Stomach (tissue), 9 donors: ENCODE data around the gene TSHZ2. TPM values are rescaled to one million over a fixed set of nuclear protein-coding genes. Genes with fewer than 3 reads are reported as not detected.
A peak's percentile ranks its signal among the peaks of the same experiment; 100 is the strongest.

Experiments
- DNase-seq, 2 donors: peaks; one replicate each; pipeline versions ENCODE4 v3.0.0 to v3.0.0-alpha.2; 2013 to 2019
- H3K27ac ChIP-seq, 5 donors: fragments of 200-600 bp in 4 of 5; sonication (generic) in 4 of 5; one replicate each; pipeline ENCODE4 v1.5.1; 2013 to 2019; ENCODE audit warnings: mild to moderate bottlenecking in 1 of 5, moderate library complexity in 1 of 5
- H3K27me3 ChIP-seq, 3 donors: fragments of 200-600 bp; sonication (generic); one replicate each; pipeline ENCODE4 v1.5.1; 2017 to 2019; ENCODE audit warnings: mixed run types in 1 of 3
- H3K36me3 ChIP-seq, 4 donors: fragments of 200-600 bp; sonication (generic); 1 replicate in 3 of 4; 2 replicates in 1 of 4; pipeline ENCODE4 v1.5.1; 2016 to 2019
- H3K4me1 ChIP-seq, 4 donors: fragments of 200-600 bp; sonication (generic); one replicate each; pipeline ENCODE4 v1.5.1; 2016 to 2019
- H3K4me3 ChIP-seq, 4 donors: fragments of 200-600 bp; sonication (generic) in 3 of 4; one replicate each; pipeline ENCODE4 v1.5.1; 2016 to 2019; ENCODE audit warnings: mild to moderate bottlenecking in 1 of 4
- H3K9me3 ChIP-seq, 4 donors: fragments of 200-600 bp; sonication (generic); one replicate each; pipeline ENCODE4 v1.5.1; 2016 to 2019
- EP300 ChIP-seq: sonication (generic); formaldehyde crosslinking; IDR thresholded peaks from one replicate; pipeline ENCODE4 v1.6.1; 2017; ENCODE audit warnings: antibody characterized with exemption
- POLR2A ChIP-seq, 4 donors: fragments of 450-650 bp; IDR thresholded peaks; one replicate each; pipeline ENCODE4 v1.6.1; 2016; ENCODE audit warnings: antibody characterized with exemption in 4 of 4, control low read depth in 2 of 4, mild to moderate bottlenecking in 1 of 4, moderate library complexity in 1 of 4
- POLR2AphosphoS5 ChIP-seq, 3 donors: sonication (generic); formaldehyde crosslinking; IDR thresholded peaks; one replicate each; pipeline ENCODE4 v1.6.1; 2016; ENCODE audit warnings: antibody characterized with exemption in 3 of 3
- WGBS, 5 donors: extraction: QIAGEN DNeasy Blood & Tissue Kit in 3 of 5; methylation state at CpG; one replicate each; pipeline versions ENCODE4 v1.1.5 to v1.1.7; 2013 to 2018; 5-methylcytosine and 5-hydroxymethylcytosine counted together
- intact Hi-C: fragments of 100-400 bp; cut with DNase I; formaldehyde crosslinking; loops from one replicate; pipeline ENCODE4 v1.15.1; 2023; ENCODE audit warnings: low total_unique reads
- polyA plus RNA-seq, 3 donors: library from polyadenylated mRNA; stranded (reverse); fragments of 200-250 nt; gene quantifications; one replicate each; pipeline ENCODE4 v1.2.3, GENCODE V29; 2013
- total RNA-seq, 5 donors: library from RNA; depleted of rRNA; stranded (reverse); fragments of >200 nt; gene quantifications; one replicate each; pipeline versions ENCODE4 v1.1.0 to v1.2.3, GENCODE V29; 2014 to 2016
- TF ChIP-seq, protein P1 (sequence below), 7 experiments: fragments of 450-650 bp in 4 of 7; fragments of 200-600 bp in 3 of 7; sonication (generic) in 3 of 7; IDR thresholded peaks; one replicate each; pipeline ENCODE4 v1.5.1; 2016 to 2019; ENCODE audit warnings: antibody characterized with exemption in 7 of 7, control low read depth in 2 of 7, mild to moderate bottlenecking in 1 of 7
- donor health status: healthy with polysubstance abuse.
- donor health status: Bipolar disorder and iron deficiency.
- donor health status: healthy.

Gene TSHZ2
- total and polyA plus RNA-seq, 8 donors = 2.9 to 20.5 (median 5.8) TPM

DNA sequence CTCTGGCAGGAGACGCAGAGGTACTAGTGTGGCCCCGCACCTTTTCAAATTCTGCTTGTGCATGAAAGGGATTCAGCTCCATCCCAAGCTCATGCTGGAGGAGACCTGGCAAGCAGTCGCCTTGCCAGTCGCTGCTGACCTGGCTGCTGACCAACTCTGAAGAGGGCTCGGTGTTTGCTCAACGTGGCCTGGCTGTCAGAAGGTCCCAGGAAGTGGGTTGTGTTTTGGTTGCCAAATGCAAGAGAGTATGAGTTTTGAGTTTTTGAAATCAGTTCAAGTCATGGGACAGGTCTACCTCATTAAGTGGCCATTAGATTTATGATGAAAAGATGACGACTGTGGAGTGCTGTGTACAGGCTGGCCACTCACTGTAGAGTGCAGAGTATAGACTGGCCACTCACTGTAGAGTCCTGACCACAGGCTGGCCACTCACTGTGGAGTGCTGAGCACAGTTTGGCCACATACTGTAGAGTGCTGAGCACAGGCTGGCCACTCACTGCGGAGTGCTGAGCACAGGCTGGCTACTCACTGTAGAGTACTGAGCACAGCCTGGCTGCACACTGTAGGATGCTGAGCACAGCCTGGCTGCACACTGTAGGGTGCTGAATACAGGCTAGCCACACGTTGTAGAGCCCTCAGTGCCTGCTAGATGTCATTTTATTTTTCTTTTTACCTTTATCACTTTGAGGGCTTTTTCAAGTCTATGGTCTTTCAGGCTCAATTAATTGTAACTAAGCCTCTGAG lies 427.6 kb downstream of the TSHZ2 start:
- WGBS, 5 donors = 42 to 64% (median 46%) methylated on average over 8 to 9 of the region's 9 CpGs
- Histone ChIP-seq H3K9me3 (no peaks in the 10 kb centered on the region), H3K4me3 (no peak overlapping the region), H3K27ac (no peak overlapping the region), H3K4me1 (peaks cover 0 to 6% (median 2%) of the 10 kb centered on the region in 4 donors), H3K27me3 (no peaks in the 10 kb centered on the region), H3K36me3 (no peaks in the 10 kb centered on the region)
- peak in 1 of 2 donors; percentile 36 for DNase-seq
- intact Hi-C loops = no loop called here
- TF ChIP-seq EP300 (no peak), POLR2AphosphoS5 (IDR thresholded peaks at IDR 0.05) (no peak), POLR2A (IDR thresholded peaks at IDR 0.05) (no peak)
- TF ChIP-seq, protein P1, sequence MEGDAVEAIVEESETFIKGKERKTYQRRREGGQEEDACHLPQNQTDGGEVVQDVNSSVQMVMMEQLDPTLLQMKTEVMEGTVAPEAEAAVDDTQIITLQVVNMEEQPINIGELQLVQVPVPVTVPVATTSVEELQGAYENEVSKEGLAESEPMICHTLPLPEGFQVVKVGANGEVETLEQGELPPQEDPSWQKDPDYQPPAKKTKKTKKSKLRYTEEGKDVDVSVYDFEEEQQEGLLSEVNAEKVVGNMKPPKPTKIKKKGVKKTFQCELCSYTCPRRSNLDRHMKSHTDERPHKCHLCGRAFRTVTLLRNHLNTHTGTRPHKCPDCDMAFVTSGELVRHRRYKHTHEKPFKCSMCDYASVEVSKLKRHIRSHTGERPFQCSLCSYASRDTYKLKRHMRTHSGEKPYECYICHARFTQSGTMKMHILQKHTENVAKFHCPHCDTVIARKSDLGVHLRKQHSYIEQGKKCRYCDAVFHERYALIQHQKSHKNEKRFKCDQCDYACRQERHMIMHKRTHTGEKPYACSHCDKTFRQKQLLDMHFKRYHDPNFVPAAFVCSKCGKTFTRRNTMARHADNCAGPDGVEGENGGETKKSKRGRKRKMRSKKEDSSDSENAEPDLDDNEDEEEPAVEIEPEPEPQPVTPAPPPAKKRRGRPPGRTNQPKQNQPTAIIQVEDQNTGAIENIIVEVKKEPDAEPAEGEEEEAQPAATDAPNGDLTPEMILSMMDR (IDR thresholded peaks at IDR 0.05) = no peak

DNA sequence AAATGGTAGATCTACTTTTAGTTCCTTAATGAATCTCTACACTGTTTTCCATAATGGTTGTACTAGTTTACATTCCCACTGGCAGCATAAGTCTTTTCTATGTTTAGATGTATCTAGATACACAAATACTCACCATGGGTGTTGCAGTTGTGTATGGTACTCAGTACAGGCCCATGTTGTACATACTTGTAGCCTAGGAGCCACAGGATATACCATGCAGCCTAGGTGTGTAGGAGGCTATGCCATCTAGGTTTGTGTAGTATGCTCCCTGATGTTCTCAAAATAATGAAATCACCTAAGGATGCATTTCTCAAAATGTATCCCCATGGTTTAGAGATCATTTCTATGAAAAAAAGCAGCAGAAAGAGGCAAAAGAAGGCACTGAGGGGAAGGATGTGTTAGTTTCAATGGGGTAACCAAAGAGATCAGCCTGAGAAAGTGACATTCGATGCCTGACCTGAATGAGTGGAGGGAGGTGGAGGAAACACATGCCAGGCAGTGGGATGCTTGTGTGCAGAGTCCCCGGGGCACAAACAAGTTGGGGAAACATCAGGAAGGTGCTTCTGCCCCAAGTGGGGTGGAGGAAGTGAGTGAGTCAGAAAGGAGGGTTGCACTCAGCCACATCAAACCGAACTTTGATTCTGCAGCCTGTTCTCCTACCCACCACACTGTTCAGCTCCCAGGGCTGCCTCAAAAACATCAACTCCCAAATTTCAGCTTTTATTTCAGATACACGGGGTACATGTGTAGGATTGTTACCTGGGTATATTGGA lies 430.3 kb downstream of the TSHZ2 start:
- TF ChIP-seq EP300 (no peak), POLR2A (IDR thresholded peaks at IDR 0.05) (no peak), POLR2AphosphoS5 (IDR thresholded peaks at IDR 0.05) (no peak)
- TF ChIP-seq, protein P1 (IDR thresholded peaks at IDR 0.05) = no peak
- H3K27me3 ChIP-seq = no peaks in the 10 kb centered on the region
- no peak overlapping the region for H3K4me3 ChIP-seq
- no peak for DNase-seq
- no peaks in the 10 kb centered on the region for H3K9me3 ChIP-seq
- H3K36me3 ChIP-seq = no peaks in the 10 kb centered on the region
- no peak overlapping the region for H3K27ac ChIP-seq
- intact Hi-C loops = no loop called here
- no peaks in the 10 kb centered on the region for H3K4me1 ChIP-seq
- WGBS, 5 donors = 73 to 83% (median 75%) methylated on average over 4 of the region's 4 CpGs

DNA sequence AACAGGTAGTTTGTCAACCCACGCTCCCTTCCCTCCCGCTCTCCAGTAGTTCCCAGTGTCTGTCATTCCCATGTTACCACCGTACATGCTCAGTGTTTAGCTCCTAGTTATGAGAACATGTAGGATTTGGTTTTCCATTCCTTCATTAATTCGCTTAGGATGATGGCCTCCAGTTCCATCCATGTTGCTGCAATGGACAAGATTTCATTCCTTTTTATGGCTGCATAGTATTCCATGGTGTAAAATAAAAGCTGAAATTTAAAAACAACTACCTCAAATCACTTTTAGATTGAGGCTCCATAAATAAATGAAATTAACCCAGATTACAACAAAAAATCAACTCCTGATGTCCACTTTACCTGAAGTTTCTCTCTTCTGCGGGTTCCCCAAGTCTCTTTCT lies 430.9 kb downstream of the TSHZ2 start:
- Histone ChIP-seq H3K4me3 (no peak overlapping the region), H3K27ac (no peak overlapping the region), H3K4me1 (no peaks in the 10 kb centered on the region), H3K9me3 (no peaks in the 10 kb centered on the region), H3K36me3 (no peaks in the 10 kb centered on the region), H3K27me3 (no peaks in the 10 kb centered on the region)
- TF ChIP-seq POLR2A (IDR thresholded peaks at IDR 0.05) (no peak), POLR2AphosphoS5 (IDR thresholded peaks at IDR 0.05) (no peak), EP300 (no peak)
- TF ChIP-seq, protein P1 (IDR thresholded peaks at IDR 0.05) = no peak
- WGBS, 5 donors = 94 to 98% (median 97%) methylated on average over 5 of the region's 5 CpGs
- intact Hi-C loops = no loop called here
- DNase-seq = no peak

DNA sequence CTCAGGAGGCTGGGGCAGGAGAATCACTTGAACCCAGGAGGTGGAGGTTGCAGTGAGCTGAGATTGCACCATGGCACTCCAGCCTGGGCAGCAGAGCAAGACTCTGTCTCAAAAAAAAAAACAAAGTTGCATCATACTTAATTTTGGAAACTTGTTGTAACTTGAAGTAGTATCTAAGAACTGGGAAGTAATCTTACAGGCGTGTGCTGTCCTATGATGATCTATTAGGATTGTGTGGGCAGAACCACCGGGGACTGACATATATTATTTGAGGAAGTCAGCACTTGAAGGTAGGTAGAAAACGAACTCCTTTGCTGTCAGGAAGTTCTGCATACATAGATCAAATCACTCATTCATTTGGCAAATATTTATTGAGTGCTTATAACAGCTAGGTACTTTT lies 433.0 kb downstream of the TSHZ2 start:
- Histone ChIP-seq H3K4me3 (no peak overlapping the region), H3K36me3 (no peaks in the 10 kb centered on the region), H3K4me1 (no peaks in the 10 kb centered on the region), H3K9me3 (no peaks in the 10 kb centered on the region), H3K27ac (no peak overlapping the region), H3K27me3 (no peaks in the 10 kb centered on the region)
- WGBS, 5 donors = 49 to 64% (median 58%) methylated on average over 3 of the region's 3 CpGs
- DNase-seq = no peak
- intact Hi-C loops = no loop called here
- TF ChIP-seq POLR2AphosphoS5 (IDR thresholded peaks at IDR 0.05) (no peak), EP300 (no peak), POLR2A (IDR thresholded peaks at IDR 0.05) (no peak)
- TF ChIP-seq, protein P1 (IDR thresholded peaks at IDR 0.05) = no peak
